A549 treated with AZD9567 at 1 μM for 4 hours (cell line): ENCODE results near the gene CRIM1. TPM values are rescaled to one million over a fixed set of nuclear protein-coding genes. Genes with fewer than 3 reads are reported as not detected.

ENCODE experiments used
- total RNA-seq: library from RNA; stranded (reverse); fragments of 200-300 nt; extraction: Qiagen RNA extraction; gene quantifications from 5 replicates; pipeline ENCODE4 v1.2.3, GENCODE V29; 2022; ENCODE audit not compliant: insufficient read depth

Gene CRIM1
- total RNA-seq: 119 to 179 TPM (median 165 TPM) in 5 replicates

GRCh38 chr2:36355151-36355889 lies at the start of gene CRIM1:
Gene CRIM1, plus strand, starts transcription at chr2:36355778. Its CDS starts 515 bp downstream, at chr2:36356293.

GRCh38 chr2:36597532-36598377 lies 242.2 kb downstream of the CRIM1 start, which contains the start of gene FEZ2:
Gene FEZ2, minus strand, starts transcription at chr2:36598168. Its CDS starts 26 bp downstream, at chr2:36598142.

Other genes with a start within 250 kb of the CRIM1 start
- 38.2 to 60.3 TPM (median 39.7 TPM) in 5 replicates for gene FEZ2, start 242.4 kb downstream of the CRIM1 start, total RNA-seq